HepG2 (cell line): ENCODE measurements around the gene RAB3B. TPM values are rescaled to one million over a fixed set of nuclear protein-coding genes. Genes with fewer than 3 reads are reported as not detected.

Experiments used
- ATRX ChIP-seq: sonication (generic); formaldehyde crosslinking; IDR thresholded peaks from 2 replicates; pipeline ENCODE4 v1.4.0; 2020; ENCODE audit warnings: missing genetic modification reagents, borderline replicate concordance
- FOXK1 ChIP-seq: sonication (generic); formaldehyde crosslinking; IDR thresholded peaks from 2 replicates; pipeline ENCODE4 v1.4.0; 2020; ENCODE audit warnings: low read depth, missing genetic modification reagents, borderline replicate concordance
- HNRNPH1 ChIP-seq: fragments of 200-400 bp; formaldehyde crosslinking; optimal IDR thresholded peaks from 2 replicates; pipeline ENCODE3; 2017; ENCODE audit warnings: mild to moderate bottlenecking, low read depth, low read length
- NR2C2 ChIP-seq: sonication (generic); formaldehyde crosslinking; IDR thresholded peaks from 2 replicates; pipeline ENCODE4 v1.4.0; 2020; ENCODE audit warnings: missing genetic modification reagents, mild to moderate bottlenecking, moderate library complexity, borderline replicate concordance
- ZNF644 ChIP-seq: IDR thresholded peaks from 2 replicates; pipeline ENCODE4 v1.6.1; 2016; ENCODE audit warnings: low read depth
- polyA plus RNA-seq, 8 experiments: library from polyadenylated mRNA; depleted of rRNA in 3 of 8; stranded (reverse) in 7 of 8; unstranded in 1 of 8; fragments of >200 nt; fragmentation: Illumina TruSeq in 4 of 8; extraction: Trizol in 4 of 8; gene quantifications; 2 replicates each; pipeline versions ENCODE4 v1.2.1 to v1.2.3, GENCODE V29; 2011 to 2016; ENCODE audit warnings: low read depth in 4 of 8, missing spikeins in 1 of 8, mixed read lengths in 1 of 8; ENCODE audit not compliant: insufficient read depth in 1 of 8
- total RNA-seq, 5 experiments: library from RNA; depleted of rRNA; stranded (reverse); fragments of >200 nt; fragmentation: Illumina TruSeq; extraction: Trizol; gene quantifications; 2 replicates each; pipeline ENCODE4 v1.2.3, GENCODE V29; 2016; ENCODE audit warnings: low read depth in 1 of 5
- TF ChIP-seq, protein P1 (sequence below): IDR thresholded peaks from 2 replicates; pipeline ENCODE4 v1.4.0; 2020; ENCODE audit warnings: mild to moderate bottlenecking, missing genetic modification reagents
- TF ChIP-seq, protein P2 (sequence below): IDR thresholded peaks from 2 replicates; pipeline ENCODE4 v1.6.1; 2016; ENCODE audit warnings: mild to moderate bottlenecking, missing biosample characterization, missing genetic modification reagents
- TF ChIP-seq, protein P3 (sequence below): IDR thresholded peaks from 2 replicates; pipeline ENCODE4 v1.6.1; 2012; ENCODE audit warnings: low read depth, low read length, improper control_type of control experiment
- TF ChIP-seq, protein P4 (sequence below), 2 experiments: sonication (generic) in 1 of 2; formaldehyde crosslinking in 1 of 2; IDR thresholded peaks; 2 replicates each; pipeline versions ENCODE4 v1.5.1 to v1.6.1; 2011 to 2020; ENCODE audit warnings: borderline replicate concordance in 1 of 2, low read depth in 1 of 2, low read length in 1 of 2, mild to moderate bottlenecking in 1 of 2, missing genetic modification reagents in 1 of 2, moderate library complexity in 1 of 2
- TF ChIP-seq, protein P5 (sequence below): sonication (generic); formaldehyde crosslinking; IDR thresholded peaks from 2 replicates; pipeline ENCODE4 v1.5.1; 2020; ENCODE audit warnings: mild to moderate bottlenecking, missing genetic modification reagents, moderate library complexity
- TF ChIP-seq, protein P6 (sequence below): sonication (generic); formaldehyde crosslinking; IDR thresholded peaks from 2 replicates; pipeline ENCODE4 v1.5.0; 2020; ENCODE audit warnings: mild to moderate bottlenecking, missing genetic modification reagents, moderate library complexity
- TF ChIP-seq, protein P7 (sequence below): sonication (generic); formaldehyde crosslinking; IDR thresholded peaks from 2 replicates; pipeline ENCODE4 v1.5.0; 2020; ENCODE audit warnings: missing genetic modification reagents

Gene RAB3B
- total and polyA plus RNA-seq, 2 of the 13 experiments (the other 11 are each of a cell fraction or from before 2014, with no cell fraction given), result 1.0 to 1.2 TPM

DNA sequence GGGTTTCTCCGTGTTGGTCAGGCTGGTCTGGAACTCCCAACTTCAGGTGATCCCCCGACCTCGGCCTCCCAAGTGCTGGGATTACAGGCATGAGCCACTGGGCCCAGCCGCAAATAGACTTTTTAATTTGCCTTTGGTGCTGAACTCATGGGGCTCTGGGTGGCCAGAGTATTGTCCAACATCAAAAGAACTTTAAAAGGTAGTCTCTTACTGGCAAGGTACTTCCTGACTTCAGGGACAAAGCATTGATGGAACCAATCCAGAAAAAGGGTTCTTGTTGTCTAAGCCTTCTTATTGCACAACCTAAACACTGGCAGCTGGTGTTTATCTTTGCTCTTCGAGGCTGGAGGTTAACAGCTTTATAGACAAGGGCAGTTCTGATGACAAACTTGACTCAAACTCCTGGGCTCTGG is 46.9 kb upstream of the RAB3B start (continued):
- TF ChIP-seq, protein P1, sequence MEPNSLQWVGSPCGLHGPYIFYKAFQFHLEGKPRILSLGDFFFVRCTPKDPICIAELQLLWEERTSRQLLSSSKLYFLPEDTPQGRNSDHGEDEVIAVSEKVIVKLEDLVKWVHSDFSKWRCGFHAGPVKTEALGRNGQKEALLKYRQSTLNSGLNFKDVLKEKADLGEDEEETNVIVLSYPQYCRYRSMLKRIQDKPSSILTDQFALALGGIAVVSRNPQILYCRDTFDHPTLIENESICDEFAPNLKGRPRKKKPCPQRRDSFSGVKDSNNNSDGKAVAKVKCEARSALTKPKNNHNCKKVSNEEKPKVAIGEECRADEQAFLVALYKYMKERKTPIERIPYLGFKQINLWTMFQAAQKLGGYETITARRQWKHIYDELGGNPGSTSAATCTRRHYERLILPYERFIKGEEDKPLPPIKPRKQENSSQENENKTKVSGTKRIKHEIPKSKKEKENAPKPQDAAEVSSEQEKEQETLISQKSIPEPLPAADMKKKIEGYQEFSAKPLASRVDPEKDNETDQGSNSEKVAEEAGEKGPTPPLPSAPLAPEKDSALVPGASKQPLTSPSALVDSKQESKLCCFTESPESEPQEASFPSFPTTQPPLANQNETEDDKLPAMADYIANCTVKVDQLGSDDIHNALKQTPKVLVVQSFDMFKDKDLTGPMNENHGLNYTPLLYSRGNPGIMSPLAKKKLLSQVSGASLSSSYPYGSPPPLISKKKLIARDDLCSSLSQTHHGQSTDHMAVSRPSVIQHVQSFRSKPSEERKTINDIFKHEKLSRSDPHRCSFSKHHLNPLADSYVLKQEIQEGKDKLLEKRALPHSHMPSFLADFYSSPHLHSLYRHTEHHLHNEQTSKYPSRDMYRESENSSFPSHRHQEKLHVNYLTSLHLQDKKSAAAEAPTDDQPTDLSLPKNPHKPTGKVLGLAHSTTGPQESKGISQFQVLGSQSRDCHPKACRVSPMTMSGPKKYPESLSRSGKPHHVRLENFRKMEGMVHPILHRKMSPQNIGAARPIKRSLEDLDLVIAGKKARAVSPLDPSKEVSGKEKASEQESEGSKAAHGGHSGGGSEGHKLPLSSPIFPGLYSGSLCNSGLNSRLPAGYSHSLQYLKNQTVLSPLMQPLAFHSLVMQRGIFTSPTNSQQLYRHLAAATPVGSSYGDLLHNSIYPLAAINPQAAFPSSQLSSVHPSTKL (CRISPR knock-in tag), result peak; percentile 97
- TF ChIP-seq ATRX (CRISPR knock-in tag) (no peak), NR2C2 (CRISPR knock-in tag) (peak; percentile 60), ZNF644 (CRISPR knock-in tag) (peak; percentile 92), FOXK1 (CRISPR knock-in tag) (peak; percentile 100), HNRNPH1 (no peak)
- TF ChIP-seq, protein P2, sequence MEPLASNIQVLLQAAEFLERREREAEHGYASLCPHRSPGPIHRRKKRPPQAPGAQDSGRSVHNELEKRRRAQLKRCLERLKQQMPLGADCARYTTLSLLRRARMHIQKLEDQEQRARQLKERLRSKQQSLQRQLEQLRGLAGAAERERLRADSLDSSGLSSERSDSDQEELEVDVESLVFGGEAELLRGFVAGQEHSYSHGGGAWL (CRISPR knock-in tag), result 0 out of 2 replicates have a peak, but pooled peaks have one; percentile 33
- TF ChIP-seq, protein P3, sequence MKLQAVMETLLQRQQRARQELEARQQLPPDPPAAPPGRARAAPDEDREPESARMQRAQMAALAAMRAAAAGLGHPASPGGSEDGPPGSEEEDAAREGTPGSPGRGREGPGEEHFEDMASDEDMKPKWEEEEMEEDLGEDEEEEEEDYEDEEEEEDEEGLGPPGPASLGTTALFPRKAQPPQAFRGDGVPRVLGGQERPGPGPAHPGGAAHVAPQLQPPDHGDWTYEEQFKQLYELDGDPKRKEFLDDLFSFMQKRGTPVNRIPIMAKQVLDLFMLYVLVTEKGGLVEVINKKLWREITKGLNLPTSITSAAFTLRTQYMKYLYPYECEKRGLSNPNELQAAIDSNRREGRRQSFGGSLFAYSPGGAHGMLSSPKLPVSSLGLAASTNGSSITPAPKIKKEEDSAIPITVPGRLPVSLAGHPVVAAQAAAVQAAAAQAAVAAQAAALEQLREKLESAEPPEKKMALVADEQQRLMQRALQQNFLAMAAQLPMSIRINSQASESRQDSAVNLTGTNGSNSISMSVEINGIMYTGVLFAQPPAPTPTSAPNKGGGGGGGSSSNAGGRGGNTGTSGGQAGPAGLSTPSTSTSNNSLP, result no peak
- TF ChIP-seq, protein P4, sequence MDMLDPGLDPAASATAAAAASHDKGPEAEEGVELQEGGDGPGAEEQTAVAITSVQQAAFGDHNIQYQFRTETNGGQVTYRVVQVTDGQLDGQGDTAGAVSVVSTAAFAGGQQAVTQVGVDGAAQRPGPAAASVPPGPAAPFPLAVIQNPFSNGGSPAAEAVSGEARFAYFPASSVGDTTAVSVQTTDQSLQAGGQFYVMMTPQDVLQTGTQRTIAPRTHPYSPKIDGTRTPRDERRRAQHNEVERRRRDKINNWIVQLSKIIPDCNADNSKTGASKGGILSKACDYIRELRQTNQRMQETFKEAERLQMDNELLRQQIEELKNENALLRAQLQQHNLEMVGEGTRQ (IDR thresholded peaks at IDR 0.05; ENCODE audit: low read depth, low read length), result no peak
- TF ChIP-seq, protein P4 (CRISPR knock-in tag; IDR thresholded peaks at IDR 0.05; ENCODE audit: borderline replicate concordance), result no peak
- TF ChIP-seq, protein P5, sequence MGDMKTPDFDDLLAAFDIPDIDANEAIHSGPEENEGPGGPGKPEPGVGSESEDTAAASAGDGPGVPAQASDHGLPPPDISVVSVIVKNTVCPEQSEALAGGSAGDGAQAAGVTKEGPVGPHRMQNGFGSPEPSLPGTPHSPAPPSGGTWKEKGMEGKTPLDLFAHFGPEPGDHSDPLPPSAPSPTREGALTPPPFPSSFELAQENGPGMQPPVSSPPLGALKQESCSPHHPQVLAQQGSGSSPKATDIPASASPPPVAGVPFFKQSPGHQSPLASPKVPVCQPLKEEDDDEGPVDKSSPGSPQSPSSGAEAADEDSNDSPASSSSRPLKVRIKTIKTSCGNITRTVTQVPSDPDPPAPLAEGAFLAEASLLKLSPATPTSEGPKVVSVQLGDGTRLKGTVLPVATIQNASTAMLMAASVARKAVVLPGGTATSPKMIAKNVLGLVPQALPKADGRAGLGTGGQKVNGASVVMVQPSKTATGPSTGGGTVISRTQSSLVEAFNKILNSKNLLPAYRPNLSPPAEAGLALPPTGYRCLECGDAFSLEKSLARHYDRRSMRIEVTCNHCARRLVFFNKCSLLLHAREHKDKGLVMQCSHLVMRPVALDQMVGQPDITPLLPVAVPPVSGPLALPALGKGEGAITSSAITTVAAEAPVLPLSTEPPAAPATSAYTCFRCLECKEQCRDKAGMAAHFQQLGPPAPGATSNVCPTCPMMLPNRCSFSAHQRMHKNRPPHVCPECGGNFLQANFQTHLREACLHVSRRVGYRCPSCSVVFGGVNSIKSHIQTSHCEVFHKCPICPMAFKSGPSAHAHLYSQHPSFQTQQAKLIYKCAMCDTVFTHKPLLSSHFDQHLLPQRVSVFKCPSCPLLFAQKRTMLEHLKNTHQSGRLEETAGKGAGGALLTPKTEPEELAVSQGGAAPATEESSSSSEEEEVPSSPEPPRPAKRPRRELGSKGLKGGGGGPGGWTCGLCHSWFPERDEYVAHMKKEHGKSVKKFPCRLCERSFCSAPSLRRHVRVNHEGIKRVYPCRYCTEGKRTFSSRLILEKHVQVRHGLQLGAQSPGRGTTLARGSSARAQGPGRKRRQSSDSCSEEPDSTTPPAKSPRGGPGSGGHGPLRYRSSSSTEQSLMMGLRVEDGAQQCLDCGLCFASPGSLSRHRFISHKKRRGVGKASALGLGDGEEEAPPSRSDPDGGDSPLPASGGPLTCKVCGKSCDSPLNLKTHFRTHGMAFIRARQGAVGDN (CRISPR knock-in tag), result peak; percentile 51
- TF ChIP-seq, protein P6, sequence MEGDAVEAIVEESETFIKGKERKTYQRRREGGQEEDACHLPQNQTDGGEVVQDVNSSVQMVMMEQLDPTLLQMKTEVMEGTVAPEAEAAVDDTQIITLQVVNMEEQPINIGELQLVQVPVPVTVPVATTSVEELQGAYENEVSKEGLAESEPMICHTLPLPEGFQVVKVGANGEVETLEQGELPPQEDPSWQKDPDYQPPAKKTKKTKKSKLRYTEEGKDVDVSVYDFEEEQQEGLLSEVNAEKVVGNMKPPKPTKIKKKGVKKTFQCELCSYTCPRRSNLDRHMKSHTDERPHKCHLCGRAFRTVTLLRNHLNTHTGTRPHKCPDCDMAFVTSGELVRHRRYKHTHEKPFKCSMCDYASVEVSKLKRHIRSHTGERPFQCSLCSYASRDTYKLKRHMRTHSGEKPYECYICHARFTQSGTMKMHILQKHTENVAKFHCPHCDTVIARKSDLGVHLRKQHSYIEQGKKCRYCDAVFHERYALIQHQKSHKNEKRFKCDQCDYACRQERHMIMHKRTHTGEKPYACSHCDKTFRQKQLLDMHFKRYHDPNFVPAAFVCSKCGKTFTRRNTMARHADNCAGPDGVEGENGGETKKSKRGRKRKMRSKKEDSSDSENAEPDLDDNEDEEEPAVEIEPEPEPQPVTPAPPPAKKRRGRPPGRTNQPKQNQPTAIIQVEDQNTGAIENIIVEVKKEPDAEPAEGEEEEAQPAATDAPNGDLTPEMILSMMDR (CRISPR knock-in tag), result no peak
- TF ChIP-seq, protein P7, sequence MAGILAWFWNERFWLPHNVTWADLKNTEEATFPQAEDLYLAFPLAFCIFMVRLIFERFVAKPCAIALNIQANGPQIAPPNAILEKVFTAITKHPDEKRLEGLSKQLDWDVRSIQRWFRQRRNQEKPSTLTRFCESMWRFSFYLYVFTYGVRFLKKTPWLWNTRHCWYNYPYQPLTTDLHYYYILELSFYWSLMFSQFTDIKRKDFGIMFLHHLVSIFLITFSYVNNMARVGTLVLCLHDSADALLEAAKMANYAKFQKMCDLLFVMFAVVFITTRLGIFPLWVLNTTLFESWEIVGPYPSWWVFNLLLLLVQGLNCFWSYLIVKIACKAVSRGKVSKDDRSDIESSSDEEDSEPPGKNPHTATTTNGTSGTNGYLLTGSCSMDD (CRISPR knock-in tag), result no peak
